ENCODE measurements around the gene LRMDA. TPM values are rescaled to one million over a fixed set of nuclear protein-coding genes. Genes with fewer than 3 reads are reported as not detected.

LRMDA gene
- total and polyA plus RNA-seq, 2 of the 4 experiments (the other 2 are of a cell fraction): 0.07 TPM; not detected in 1

GRCh38 chr10:76331742-76332141, 900.3 kb downstream of the LRMDA start:
- no peak overlapping the region for H3K23ac ChIP-seq (ENCODE audit: low read depth, low read length)
- H3K79me1 ChIP-seq (ENCODE audit: low read depth in 1 of 2, low read length in 2 of 2): no peaks in the 10 kb centered on the region
- intact Hi-C loops (cut with micrococcal nuclease) (no loop called here), dilution Hi-C loops (cut with HindIII; ENCODE audit: low sequenced_read_pairs, unreplicated experiment) (no loop called here), in situ Hi-C loops (cut with MboI; ENCODE audit: low sequenced_read_pairs) (no loop called here)
- no peak overlapping the region for H3K18ac ChIP-seq (ENCODE audit: low read depth, low read length)
- no peak overlapping the region for H3K4me3 ChIP-seq (ENCODE audit: insufficient read depth, low read depth, low read length)
- no peak overlapping the region for H3K14ac ChIP-seq (replicated peaks; ENCODE audit: low read depth, low read length)
- H2BK20ac ChIP-seq (ENCODE audit: low read depth, low read length): peak overlapping the region; percentile 27; the same call in 1 of the 2 replicates
- H3K27ac ChIP-seq (ENCODE audit: insufficient read depth, low read length): no peak overlapping the region
- ChIA-PET CTCF (no interaction called here), POLR2A (ENCODE audit: unreplicated experiment) (no interaction called here)
- H2AK9ac ChIP-seq (replicated peaks; ENCODE audit: low read depth, low read length, poor library complexity): no peak overlapping the region
- H3K4me1 ChIP-seq (ENCODE audit: control insufficient read depth, insufficient read depth, low read length): peaks cover 5% of the 10 kb centered on the region
- no peak overlapping the region for H3K9ac ChIP-seq (ENCODE audit: low read depth, low read length)
- no TSS peak for BruUV-seq (replicated peaks)
- H4K8ac ChIP-seq (ENCODE audit: low read depth in 2 of 2, low read length in 2 of 2): no peak overlapping the region
- no peak overlapping the region for H2BK15ac ChIP-seq (ENCODE audit: low read depth, low read length)
- no peak for ATAC-seq (ENCODE audit: low read depth)
- H2AFZ ChIP-seq (replicated peaks; ENCODE audit: low read length, poor library complexity): no peak overlapping the region
- H2BK120ac ChIP-seq (ENCODE audit: low read depth, low read length): peak overlapping the region; percentile 60; the same call in 1 of the 2 replicates
- H3K4me2 ChIP-seq (ENCODE audit: low read depth, low read length): no peak overlapping the region
- H3K36me3 ChIP-seq (ENCODE audit: control insufficient read depth, insufficient read depth, low read length): no peaks in the 10 kb centered on the region
- no peak for TF ChIP-seq BHLHE40 (IDR thresholded peaks at IDR 0.05; ENCODE audit: low read depth, low read length)
- TF ChIP-seq POLR2A (IDR thresholded peaks at IDR 0.05; ENCODE audit: low read depth, low read length): no peak
- no peak for TF ChIP-seq SMC3 (IDR thresholded peaks at IDR 0.05; ENCODE audit: low read depth, low read length)
- no peak for TF ChIP-seq CEBPB (IDR thresholded peaks at IDR 0.05; ENCODE audit: low read depth, low read length)
- no peak for TF ChIP-seq MAFK (IDR thresholded peaks at IDR 0.05; ENCODE audit: low read depth, low read length)
- no peak for TF ChIP-seq RAD21 (IDR thresholded peaks at IDR 0.05; ENCODE audit: low read length)
- TF ChIP-seq NFE2L2 (IDR thresholded peaks at IDR 0.05; ENCODE audit: low read depth, low read length): no peak
- no peak for TF ChIP-seq USF2 (IDR thresholded peaks at IDR 0.05; ENCODE audit: low read depth, low read length)
- TF ChIP-seq ELK1 (IDR thresholded peaks at IDR 0.05; ENCODE audit: borderline replicate concordance, low read depth, low read length): no peak
- no peak for TF ChIP-seq RCOR1 (IDR thresholded peaks at IDR 0.05; ENCODE audit: insufficient replicate concordance, low read length)
- no peak overlapping the region for H3K4ac ChIP-seq (ENCODE audit: low read depth, low read length)
- no peak overlapping the region for H2BK5ac ChIP-seq (ENCODE audit: low read depth, low read length, poor library complexity, severe bottlenecking)
- H3K56ac ChIP-seq (ENCODE audit: extremely low read depth, insufficient read depth, low read length): no peak overlapping the region
- H4K91ac ChIP-seq (ENCODE audit: insufficient read depth, low read depth, low read length): no peak overlapping the region
- H2AK5ac ChIP-seq (ENCODE audit: low read depth, low read length): no peak overlapping the region
- no peak for DNase-seq
- no CpG with 5 or more reads among the region's 4 CpGs for WGBS, 2 experiments (ENCODE audit: extremely low coverage in 2 of 2, insufficient read length in 1 of 2)
- no peaks in the 10 kb centered on the region for H3K9me3 ChIP-seq (ENCODE audit: control insufficient read depth, insufficient read depth, low read length)
- H4K20me1 ChIP-seq (ENCODE audit: insufficient read depth, low read length): no peaks in the 10 kb centered on the region
- no peaks in the 10 kb centered on the region for H3K27me3 ChIP-seq (ENCODE audit: control insufficient read depth, insufficient read depth, low read length)
- no peaks in the 10 kb centered on the region for H3K9me1 ChIP-seq (ENCODE audit: insufficient read depth, low read length)
- H4K5ac ChIP-seq (ENCODE audit: low read depth, low read length): no peak overlapping the region

Data from IMR-90 (cell line).